Measurements from ENCODE around the gene KLHDC2. TPM values are rescaled to one million over a fixed set of nuclear protein-coding genes. Genes with fewer than 3 reads are reported as not detected.
"Not testable (repeated sequence)": the region's sequence is repeated elsewhere in the genome, so short reads cannot be mapped to it uniquely, and the experiment has no call there.

KLHDC2 gene
- total RNA-seq, 1 donor from 2014 or later = 60.1 TPM

DNA sequence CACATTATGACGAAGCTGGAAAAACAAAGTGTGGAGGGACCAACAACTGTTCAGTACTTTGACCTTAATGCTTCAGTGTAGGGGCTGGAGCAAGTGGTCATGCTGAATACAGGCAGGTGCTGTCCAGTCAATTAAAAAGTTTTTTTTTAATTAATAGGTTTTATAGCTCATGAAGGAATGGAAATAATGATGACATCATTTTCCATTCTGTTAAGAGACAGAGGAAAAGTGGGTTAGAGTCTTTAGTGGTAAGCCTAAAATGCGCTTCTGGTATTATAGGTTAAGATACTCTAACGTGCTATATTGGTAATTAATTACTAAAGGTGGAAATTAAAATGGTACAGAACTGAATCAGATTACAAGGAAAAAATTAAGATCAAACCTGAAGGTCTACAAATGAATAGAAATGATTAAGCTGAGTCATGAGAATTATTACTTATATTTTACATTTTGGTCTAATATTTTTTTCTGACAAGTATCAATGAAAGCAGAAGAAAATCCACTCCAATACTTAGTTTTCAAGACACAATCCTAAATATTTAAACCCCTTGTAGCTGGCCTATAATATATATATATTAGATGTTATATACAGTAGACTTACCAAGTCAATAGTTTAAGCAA lies 15.6 kb downstream of the KLHDC2 start:
- DNase-seq (ENCODE audit: extremely low spot score, unreplicated experiment) = no peak
- Mint-ChIP-seq H3K27me3 (ENCODE audit: unreplicated experiment) (no peaks in the 10 kb centered on the region), H3K9me3 (ENCODE audit: unreplicated experiment) (no peaks in the 10 kb centered on the region), H3K4me3 (ENCODE audit: unreplicated experiment) (no peak overlapping the region), H3K36me3 (ENCODE audit: unreplicated experiment) (peaks cover 67% of the 10 kb centered on the region), H3K27ac (ENCODE audit: unreplicated experiment) (no peak overlapping the region), H3K4me1 (ENCODE audit: unreplicated experiment) (peaks cover 16% of the 10 kb centered on the region)
- TF ChIP-seq CTCF (IDR thresholded peaks at IDR 0.05) = no peak

GRCh38 chr14:49786315-49786714 lies 18.4 kb downstream of the KLHDC2 start:
- no peak for TF ChIP-seq CTCF (IDR thresholded peaks at IDR 0.05)
- Mint-ChIP-seq H3K36me3 (ENCODE audit: unreplicated experiment) (peaks cover 65% of the 10 kb centered on the region), H3K4me3 (ENCODE audit: unreplicated experiment) (no peak overlapping the region), H3K27ac (ENCODE audit: unreplicated experiment) (no peak overlapping the region), H3K9me3 (ENCODE audit: unreplicated experiment) (no peaks in the 10 kb centered on the region), H3K4me1 (ENCODE audit: unreplicated experiment) (peaks cover 16% of the 10 kb centered on the region), H3K27me3 (ENCODE audit: unreplicated experiment) (no peaks in the 10 kb centered on the region)
- no peak for DNase-seq (ENCODE audit: extremely low spot score, unreplicated experiment)

DNA sequence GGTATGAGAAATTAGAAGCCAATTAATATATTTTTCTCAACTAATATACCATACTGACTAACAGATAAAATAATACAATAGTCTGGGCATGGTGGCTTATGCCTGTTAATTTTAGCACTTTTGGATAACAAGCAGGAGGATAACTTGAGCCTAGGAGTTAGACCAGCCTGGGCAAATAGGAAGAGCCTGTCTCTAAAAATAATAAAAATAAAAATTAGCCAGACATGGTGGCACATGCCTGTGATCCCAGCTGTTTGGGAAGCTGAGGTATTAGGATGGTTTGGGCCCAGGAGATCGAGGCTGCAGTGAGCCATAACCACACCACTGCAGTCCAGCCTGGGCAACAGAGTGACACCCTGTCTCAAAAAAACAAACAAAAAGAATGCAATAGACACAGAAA lies 24.7 kb downstream of the KLHDC2 start:
- Mint-ChIP-seq H3K36me3 (ENCODE audit: unreplicated experiment) (peaks cover 52% of the 10 kb centered on the region), H3K27me3 (ENCODE audit: unreplicated experiment) (no peaks in the 10 kb centered on the region), H3K9me3 (ENCODE audit: unreplicated experiment) (no peaks in the 10 kb centered on the region)

GRCh38 chr14:49796025-49796424 lies 28.1 kb downstream of the KLHDC2 start:
- no peak for DNase-seq (ENCODE audit: extremely low spot score, unreplicated experiment)
- no peak for TF ChIP-seq CTCF (IDR thresholded peaks at IDR 0.05)
- H3K4me3 Mint-ChIP-seq (ENCODE audit: unreplicated experiment) = no peak overlapping the region
- H3K9me3 Mint-ChIP-seq (ENCODE audit: unreplicated experiment) = no peaks in the 10 kb centered on the region
- H3K27me3 Mint-ChIP-seq (ENCODE audit: unreplicated experiment) = no peaks in the 10 kb centered on the region
- peaks cover 55% of the 10 kb centered on the region for H3K36me3 Mint-ChIP-seq (ENCODE audit: unreplicated experiment)
- no peaks in the 10 kb centered on the region for H3K4me1 Mint-ChIP-seq (ENCODE audit: unreplicated experiment)
- no peak overlapping the region for H3K27ac Mint-ChIP-seq (ENCODE audit: unreplicated experiment)

More for the DNA sequence above, 24.7 kb downstream of the KLHDC2 start:
- no peak for DNase-seq (ENCODE audit: extremely low spot score, unreplicated experiment)
- Mint-ChIP-seq H3K27ac (ENCODE audit: unreplicated experiment) (no peak overlapping the region), H3K4me1 (ENCODE audit: unreplicated experiment) (no peaks in the 10 kb centered on the region), H3K4me3 (ENCODE audit: unreplicated experiment) (no peak overlapping the region)
- no peak for TF ChIP-seq CTCF (IDR thresholded peaks at IDR 0.05)

DNA sequence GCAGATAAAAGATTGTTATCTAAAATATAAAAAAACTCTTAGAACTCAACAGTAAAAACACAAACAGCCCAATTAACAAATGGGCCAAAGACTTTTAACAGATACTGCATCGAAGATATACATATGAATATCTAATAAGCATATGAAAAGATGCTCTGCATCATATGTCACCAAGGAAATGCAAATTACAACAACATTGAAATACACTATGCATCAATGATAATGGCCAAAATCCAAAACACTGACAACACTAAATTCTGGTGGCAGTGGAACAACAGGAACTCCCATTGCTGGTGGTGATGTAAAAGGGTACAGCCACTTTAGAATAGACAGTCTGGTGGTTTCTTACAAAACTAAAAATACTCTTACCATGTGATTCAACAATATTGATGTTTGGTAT lies 40.8 kb downstream of the KLHDC2 start:
- Mint-ChIP-seq H3K9me3 (ENCODE audit: unreplicated experiment) (peaks cover 13% of the 10 kb centered on the region), H3K4me3 (ENCODE audit: unreplicated experiment) (no peak overlapping the region), H3K27ac (ENCODE audit: unreplicated experiment) (no peak overlapping the region), H3K27me3 (ENCODE audit: unreplicated experiment) (no peaks in the 10 kb centered on the region), H3K4me1 (ENCODE audit: unreplicated experiment) (no peaks in the 10 kb centered on the region), H3K36me3 (ENCODE audit: unreplicated experiment) (peaks cover 66% of the 10 kb centered on the region)
- DNase-seq (ENCODE audit: extremely low spot score, unreplicated experiment) = no peak
- no peak for TF ChIP-seq CTCF (IDR thresholded peaks at IDR 0.05)

DNA sequence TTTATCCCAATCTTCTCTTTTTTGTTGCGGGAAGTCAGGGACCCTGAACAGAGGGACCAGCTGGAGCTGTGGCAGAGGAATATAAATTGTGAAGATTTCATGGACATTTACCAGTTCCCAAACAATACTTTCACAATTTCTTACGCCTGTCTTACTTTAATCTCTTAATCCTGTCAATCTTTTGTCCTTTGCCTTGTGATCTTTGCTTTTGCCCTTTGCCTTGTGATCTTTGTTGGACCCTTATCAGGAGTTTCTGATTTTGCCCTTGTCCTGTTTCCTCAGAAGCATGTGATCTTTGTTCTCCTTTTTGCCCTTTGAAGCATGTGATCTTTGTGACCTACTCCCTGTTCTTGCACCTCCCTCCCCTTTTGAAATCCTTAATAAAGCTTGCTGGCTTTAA lies 48.2 kb downstream of the KLHDC2 start:
- not testable (repeated sequence) for H3K27ac Mint-ChIP-seq (ENCODE audit: unreplicated experiment); H3K4me3 Mint-ChIP-seq (ENCODE audit: unreplicated experiment); H3K4me1 Mint-ChIP-seq (ENCODE audit: unreplicated experiment); DNase-seq (ENCODE audit: extremely low spot score, unreplicated experiment); H3K27me3 Mint-ChIP-seq (ENCODE audit: unreplicated experiment)
- Mint-ChIP-seq H3K36me3 (ENCODE audit: unreplicated experiment) (peaks cover 89% of the 10 kb centered on the region), H3K9me3 (ENCODE audit: unreplicated experiment) (peaks cover 25% of the 10 kb centered on the region)
